22Rv1 (cell line): Measurements from ENCODE around the gene MAN2A2.

Source experiments
- ZFX ChIP-seq: fragments of 450-650 bp; IDR thresholded peaks from 2 replicates; pipeline ENCODE4 v1.6.1; 2017; ENCODE audit warnings: antibody characterized with exemption, borderline replicate concordance
- TF ChIP-seq, protein P1 (sequence below): fragments of 450-650 bp; IDR thresholded peaks from 2 replicates; pipeline ENCODE4 v1.5.1; 2017; ENCODE audit warnings: mild to moderate bottlenecking

DNA sequence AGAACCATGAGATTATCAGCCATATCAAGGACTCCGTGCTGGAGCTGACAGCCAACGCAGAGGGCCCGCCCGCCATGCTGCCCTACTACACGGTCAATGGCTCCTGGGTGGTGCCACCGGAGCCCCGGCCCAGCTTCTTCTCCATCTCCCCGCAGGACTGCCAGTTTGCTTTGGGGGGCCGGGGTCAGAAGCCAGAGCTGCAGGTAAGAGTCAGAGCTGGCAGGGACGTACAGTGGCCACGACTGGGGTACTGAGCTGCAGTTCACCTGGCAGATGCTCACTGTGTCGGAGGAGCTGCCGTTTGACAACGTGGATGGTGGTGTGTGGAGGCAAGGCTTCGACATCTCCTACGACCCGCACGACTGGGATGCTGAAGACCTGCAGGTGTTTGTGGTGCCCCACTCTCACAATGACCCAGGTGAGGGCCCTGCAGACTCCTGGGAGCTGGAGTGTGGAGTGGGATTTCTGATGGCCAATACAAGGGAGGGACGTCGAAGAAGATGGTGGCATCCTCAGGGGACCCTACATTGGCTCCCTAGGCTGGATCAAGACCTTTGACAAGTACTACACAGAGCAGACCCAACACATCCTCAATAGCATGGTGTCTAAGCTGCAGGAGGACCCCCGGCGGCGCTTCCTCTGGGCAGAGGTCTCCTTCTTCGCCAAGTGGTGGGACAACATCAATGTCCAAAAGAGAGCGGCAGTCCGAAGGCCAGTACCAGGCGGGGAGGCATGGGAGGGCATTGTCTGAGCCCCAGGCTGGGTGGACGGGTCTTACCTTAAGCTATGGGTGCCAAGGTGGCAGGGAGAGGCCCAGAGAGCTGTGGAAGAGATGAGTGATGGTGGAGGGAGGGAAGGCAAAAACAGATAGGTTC lies 2.4 kb downstream of the MAN2A2 start:
- TF ChIP-seq, protein P1, sequence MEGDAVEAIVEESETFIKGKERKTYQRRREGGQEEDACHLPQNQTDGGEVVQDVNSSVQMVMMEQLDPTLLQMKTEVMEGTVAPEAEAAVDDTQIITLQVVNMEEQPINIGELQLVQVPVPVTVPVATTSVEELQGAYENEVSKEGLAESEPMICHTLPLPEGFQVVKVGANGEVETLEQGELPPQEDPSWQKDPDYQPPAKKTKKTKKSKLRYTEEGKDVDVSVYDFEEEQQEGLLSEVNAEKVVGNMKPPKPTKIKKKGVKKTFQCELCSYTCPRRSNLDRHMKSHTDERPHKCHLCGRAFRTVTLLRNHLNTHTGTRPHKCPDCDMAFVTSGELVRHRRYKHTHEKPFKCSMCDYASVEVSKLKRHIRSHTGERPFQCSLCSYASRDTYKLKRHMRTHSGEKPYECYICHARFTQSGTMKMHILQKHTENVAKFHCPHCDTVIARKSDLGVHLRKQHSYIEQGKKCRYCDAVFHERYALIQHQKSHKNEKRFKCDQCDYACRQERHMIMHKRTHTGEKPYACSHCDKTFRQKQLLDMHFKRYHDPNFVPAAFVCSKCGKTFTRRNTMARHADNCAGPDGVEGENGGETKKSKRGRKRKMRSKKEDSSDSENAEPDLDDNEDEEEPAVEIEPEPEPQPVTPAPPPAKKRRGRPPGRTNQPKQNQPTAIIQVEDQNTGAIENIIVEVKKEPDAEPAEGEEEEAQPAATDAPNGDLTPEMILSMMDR: no peak
- no peak for TF ChIP-seq ZFX
